SK-N-SH (cell line): ENCODE results near the gene PLSCR3.

Experiments used
- FOXM1 ChIP-seq: IDR thresholded peaks from 2 replicates; pipeline ENCODE4 v1.4.0; 2012; ENCODE audit warnings: low read depth, mild to moderate bottlenecking
- MXI1 ChIP-seq: IDR thresholded peaks from 2 replicates; pipeline ENCODE4 v1.6.1; 2012; ENCODE audit warnings: mild to moderate bottlenecking, low read depth, low read length, improper control_type of control experiment
- TF ChIP-seq, protein P1 (sequence below): fragments of 200-600 bp; sonication (generic); IDR thresholded peaks from 2 replicates; pipeline ENCODE4 v1.6.1; 2017; ENCODE audit warnings: antibody characterized with exemption, mild to moderate bottlenecking, moderate library complexity
- TF ChIP-seq, protein P2 (sequence below): IDR thresholded peaks from 2 replicates; pipeline ENCODE4 v1.4.0; 2012; ENCODE audit warnings: low read depth

DNA sequence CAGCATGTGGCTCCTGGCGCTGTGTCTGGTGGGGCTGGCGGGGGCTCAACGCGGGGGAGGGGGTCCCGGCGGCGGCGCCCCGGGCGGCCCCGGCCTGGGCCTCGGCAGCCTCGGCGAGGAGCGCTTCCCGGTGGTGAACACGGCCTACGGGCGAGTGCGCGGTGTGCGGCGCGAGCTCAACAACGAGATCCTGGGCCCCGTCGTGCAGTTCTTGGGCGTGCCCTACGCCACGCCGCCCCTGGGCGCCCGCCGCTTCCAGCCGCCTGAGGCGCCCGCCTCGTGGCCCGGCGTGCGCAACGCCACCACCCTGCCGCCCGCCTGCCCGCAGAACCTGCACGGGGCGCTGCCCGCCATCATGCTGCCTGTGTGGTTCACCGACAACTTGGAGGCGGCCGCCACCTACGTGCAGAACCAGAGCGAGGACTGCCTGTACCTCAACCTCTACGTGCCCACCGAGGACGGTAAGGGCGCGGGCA is 14.0 kb upstream of the PLSCR3 start:
- TF ChIP-seq, protein P1, sequence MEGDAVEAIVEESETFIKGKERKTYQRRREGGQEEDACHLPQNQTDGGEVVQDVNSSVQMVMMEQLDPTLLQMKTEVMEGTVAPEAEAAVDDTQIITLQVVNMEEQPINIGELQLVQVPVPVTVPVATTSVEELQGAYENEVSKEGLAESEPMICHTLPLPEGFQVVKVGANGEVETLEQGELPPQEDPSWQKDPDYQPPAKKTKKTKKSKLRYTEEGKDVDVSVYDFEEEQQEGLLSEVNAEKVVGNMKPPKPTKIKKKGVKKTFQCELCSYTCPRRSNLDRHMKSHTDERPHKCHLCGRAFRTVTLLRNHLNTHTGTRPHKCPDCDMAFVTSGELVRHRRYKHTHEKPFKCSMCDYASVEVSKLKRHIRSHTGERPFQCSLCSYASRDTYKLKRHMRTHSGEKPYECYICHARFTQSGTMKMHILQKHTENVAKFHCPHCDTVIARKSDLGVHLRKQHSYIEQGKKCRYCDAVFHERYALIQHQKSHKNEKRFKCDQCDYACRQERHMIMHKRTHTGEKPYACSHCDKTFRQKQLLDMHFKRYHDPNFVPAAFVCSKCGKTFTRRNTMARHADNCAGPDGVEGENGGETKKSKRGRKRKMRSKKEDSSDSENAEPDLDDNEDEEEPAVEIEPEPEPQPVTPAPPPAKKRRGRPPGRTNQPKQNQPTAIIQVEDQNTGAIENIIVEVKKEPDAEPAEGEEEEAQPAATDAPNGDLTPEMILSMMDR, result no peak
- TF ChIP-seq MXI1, result no peak
- TF ChIP-seq, protein P2, sequence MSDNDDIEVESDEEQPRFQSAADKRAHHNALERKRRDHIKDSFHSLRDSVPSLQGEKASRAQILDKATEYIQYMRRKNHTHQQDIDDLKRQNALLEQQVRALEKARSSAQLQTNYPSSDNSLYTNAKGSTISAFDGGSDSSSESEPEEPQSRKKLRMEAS, result no peak
- TF ChIP-seq FOXM1, result no peak
